B cell (primary cell): ENCODE results near the gene MAP1S. TPM values are rescaled to one million over a fixed set of nuclear protein-coding genes. Genes with fewer than 3 reads are reported as not detected.

Source experiments
- ATAC-seq: fragments of 200-7000 bp; cut with Tn5 transposase; one replicate; pipeline ENCODE4 v1.10.0; 2021; ENCODE audit warnings: low read depth, mild to moderate bottlenecking, moderate number of reproducible peaks, moderate library complexity
- CTCF ChIA-PET: fragments of 350-600 bp; sonication (Branson Sonifier 250); formaldehyde crosslinking; loops from one replicate; lab custom pipeline; 2021; ENCODE audit warnings: antibody characterized with exemption, inconsistent platforms; lab: Charles Lee
- POLR2A ChIA-PET: fragments of 350-600 bp; sonication (Branson Sonifier 250); formaldehyde crosslinking; loops from one replicate; lab custom pipeline; 2021; ENCODE audit warnings: antibody characterized with exemption; lab: Charles Lee
- DNase-seq: peaks from one replicate; pipeline ENCODE4 v3.0.0; 2013
- H2AFZ ChIP-seq: 2 replicates; pipeline ENCODE4 v1.6.1; 2012; ENCODE audit warnings: mild to moderate bottlenecking, low read depth, low read length; ENCODE audit not compliant: insufficient read depth, poor library complexity, severe bottlenecking
- H3K27ac ChIP-seq, 2 donors: 1 replicate in 1 of 2; 2 replicates in 1 of 2; pipeline ENCODE4 v1.5.1; 2012 to 2013; ENCODE audit warnings: low read length in 2 of 2, mild to moderate bottlenecking in 2 of 2, moderate library complexity in 1 of 2
- H3K27me3 ChIP-seq, 4 experiments: fragments of 200-600 bp in 1 of 4; sonication (generic) in 1 of 4; replicated peaks in 1 of 4; 1 replicate in 2 of 4; 2 replicates in 2 of 4; pipeline versions ENCODE4 v1.6.1 to v1.7.0; 2013 to 2016; ENCODE audit warnings: low read length in 3 of 4, mild to moderate bottlenecking in 2 of 4, mixed read lengths in 1 of 4, moderate library complexity in 1 of 4; ENCODE audit not compliant: insufficient read depth in 4 of 4, control insufficient read depth in 3 of 4; ENCODE audit errors: control extremely low read depth in 1 of 4
- H3K36me3 ChIP-seq, 2 experiments: replicated peaks in 1 of 2; 1 replicate in 1 of 2; 2 replicates in 1 of 2; pipeline versions ENCODE4 v1.6.1 to v1.7.1; 2013; ENCODE audit warnings: low read length in 1 of 2; ENCODE audit not compliant: insufficient read depth in 2 of 2, control insufficient read depth in 1 of 2; ENCODE audit errors: control extremely low read depth in 1 of 2, extremely low read depth in 1 of 2
- H3K4me1 ChIP-seq, 2 donors: fragments of 200-600 bp in 1 of 2; sonication (generic) in 1 of 2; 1 replicate in 1 of 2; 2 replicates in 1 of 2; pipeline versions ENCODE4 v1.5.1 to v1.6.1; 2013 to 2017; ENCODE audit warnings: low read length in 2 of 2; ENCODE audit not compliant: control insufficient read depth in 2 of 2, insufficient read depth in 2 of 2
- H3K4me2 ChIP-seq: replicated peaks from 2 replicates; pipeline ENCODE3; 2012; ENCODE audit warnings: mild to moderate bottlenecking, low read depth, low read length; ENCODE audit not compliant: poor library complexity, severe bottlenecking
- H3K4me3 ChIP-seq, 5 experiments: fragments of 200-600 bp in 1 of 5; sonication (generic) in 1 of 5; 1 replicate in 3 of 5; 2 replicates in 2 of 5; pipeline versions ENCODE4 v1.5.1 to v1.7.0; 2011 to 2016; ENCODE audit warnings: low read length in 4 of 5, mild to moderate bottlenecking in 4 of 5, low read depth in 2 of 5, control low read depth in 1 of 5, moderate library complexity in 1 of 5; ENCODE audit not compliant: insufficient read depth in 1 of 5; ENCODE audit errors: control extremely low read depth in 1 of 5, extremely low read depth in 1 of 5
- H3K79me2 ChIP-seq: fragments of 200-600 bp; sonication (generic); one replicate; pipeline ENCODE4 v1.6.0; 2016; ENCODE audit warnings: low read length; ENCODE audit not compliant: control insufficient read depth, insufficient read depth
- H3K9ac ChIP-seq: fragments of 200-600 bp; sonication (generic); 2 replicates; pipeline ENCODE4 v1.6.1; 2017; ENCODE audit warnings: mild to moderate bottlenecking, low read length, moderate library complexity
- H3K9me3 ChIP-seq, 3 donors: one replicate each; pipeline versions ENCODE4 v1.6.1 to v1.7.1; 2013; ENCODE audit warnings: low read length in 2 of 3; ENCODE audit not compliant: control insufficient read depth in 2 of 3, insufficient read depth in 1 of 3; ENCODE audit errors: control extremely low read depth in 1 of 3
- H4K20me1 ChIP-seq: 2 replicates; pipeline ENCODE4 v1.6.0; 2012; ENCODE audit warnings: mild to moderate bottlenecking, low read length; ENCODE audit not compliant: insufficient read depth, control insufficient read depth, poor library complexity, severe bottlenecking
- H3K27ac Mint-ChIP-seq: one replicate; pipeline ENCODE4 v1.8.0; 2021; ENCODE audit warnings: mixed read lengths
- H3K27me3 Mint-ChIP-seq: one replicate; pipeline ENCODE4 v1.8.0; 2021; ENCODE audit warnings: mixed read lengths
- H3K4me1 Mint-ChIP-seq: one replicate; pipeline ENCODE4 v1.8.0; 2021; ENCODE audit warnings: mixed read lengths
- H3K4me3 Mint-ChIP-seq: one replicate; pipeline ENCODE4 v1.8.0; 2021; ENCODE audit warnings: mixed read lengths
- H3K9me3 Mint-ChIP-seq: one replicate; pipeline ENCODE4 v1.8.0; 2022; ENCODE audit warnings: mixed read lengths; ENCODE audit not compliant: insufficient read depth
- EZH2 ChIP-seq: IDR thresholded peaks from 2 replicates; pipeline ENCODE4 v1.6.1; 2012; ENCODE audit warnings: borderline replicate concordance, low read depth, mild to moderate bottlenecking, moderate library complexity, low read length; ENCODE audit not compliant: insufficient read depth, poor library complexity, severe bottlenecking
- WGBS: methylation state at CpG from one replicate; pipeline ENCODE4 v1.1.5; 2013; ENCODE audit warnings: missing lambda C conversion rate; ENCODE audit not compliant: insufficient coverage; 5-methylcytosine and 5-hydroxymethylcytosine counted together
- intact Hi-C: fragments of 100-400 bp; cut with micrococcal nuclease; formaldehyde crosslinking; loops from one replicate; pipeline ENCODE4 v1.10.0; 2022
- polyA plus RNA-seq: library from polyadenylated mRNA; depleted of rRNA; stranded (reverse); fragments of >200 nt; gene quantifications from 2 replicates; pipeline ENCODE4 v1.2.3, GENCODE V29; 2012
- total RNA-seq, 2 donors: library from RNA; stranded (reverse); fragments of 120-200 nt in 1 of 2; gene quantifications; 1 replicate in 1 of 2; 2 replicates in 1 of 2; pipeline versions ENCODE4 v1.2.3 to v1.2.4, GENCODE V29; 2013 to 2022
- TF ChIP-seq, protein P1 (sequence below): fragments of 200-600 bp; IDR thresholded peaks from one replicate; pipeline ENCODE4 v1.8.0; 2022; ENCODE audit warnings: antibody characterized with exemption, mild to moderate bottlenecking

Gene MAP1S
- total and polyA plus RNA-seq, 2 donors (not counting 1 experiment from before 2014, with no cell fraction given), result 38.2 to 83.0 TPM

DNA sequence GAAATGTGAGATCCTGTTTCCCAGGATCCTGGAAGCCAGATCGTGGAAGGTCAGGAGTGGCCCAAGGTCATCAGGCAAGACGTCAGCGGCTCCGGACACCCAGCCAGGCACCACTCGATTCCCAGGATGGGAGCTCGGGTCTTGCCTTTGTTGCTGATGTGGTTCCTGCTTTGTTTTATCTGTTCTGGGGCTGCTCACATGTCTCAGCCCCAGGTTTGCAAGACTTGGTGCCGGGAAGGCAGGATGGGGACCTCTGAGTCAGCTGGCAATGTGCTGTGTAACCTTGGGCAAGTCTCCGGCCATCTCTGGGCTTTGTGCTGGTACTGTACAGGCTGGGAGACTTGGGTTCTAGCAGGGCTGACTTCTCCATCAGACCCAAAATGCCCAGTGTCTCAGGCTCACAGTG, 30.6 kb downstream of the MAP1S start:
- H3K4me1 Mint-ChIP-seq, result peaks cover 62% of the 10 kb centered on the region
- peak; percentile 27 for DNase-seq
- ATAC-seq, result no peak
- H3K9me3 Mint-ChIP-seq, result no peaks in the 10 kb centered on the region
- Histone ChIP-seq H3K9ac (peak overlapping the region; percentile 14), H3K27me3 (no peaks in the 10 kb centered on the region), H3K4me3 (peak overlapping the region in 2 of 5 experiments; percentile 14 to 73), H3K27ac (peak overlapping the region; percentile 96 to 99), H4K20me1 (peaks cover under 1% of the 10 kb centered on the region), H2AFZ (no peak overlapping the region), H3K4me2 (peak overlapping the region; percentile 88), H3K79me2 (peaks cover 73% of the 10 kb centered on the region), H3K9me3 (peaks cover 0 to 3% (median 0%) of the 10 kb centered on the region in 3 donors), H3K36me3 (peaks cover 0 to 8% of the 10 kb centered on the region in 2 experiments), H3K4me1 (peaks cover 57 to 79% of the 10 kb centered on the region in 2 donors)
- ChIA-PET CTCF (interaction anchor here (1.1 to 11.3 kb wide), 4 partner anchors 10 to 193 kb away, joined by 3 to 122 read pairs (median 6); no protein-coding TSS in a partner anchor), POLR2A (interaction anchor here (0.6 to 2.9 kb wide), 5 partner anchors 11 to 33 kb away, joined by 3 to 12 read pairs (median 4); partner anchors contain the start of gene MAP1S)
- peak overlapping the region; percentile 89 for H3K4me3 Mint-ChIP-seq
- no peak for TF ChIP-seq EZH2
- TF ChIP-seq, protein P1, sequence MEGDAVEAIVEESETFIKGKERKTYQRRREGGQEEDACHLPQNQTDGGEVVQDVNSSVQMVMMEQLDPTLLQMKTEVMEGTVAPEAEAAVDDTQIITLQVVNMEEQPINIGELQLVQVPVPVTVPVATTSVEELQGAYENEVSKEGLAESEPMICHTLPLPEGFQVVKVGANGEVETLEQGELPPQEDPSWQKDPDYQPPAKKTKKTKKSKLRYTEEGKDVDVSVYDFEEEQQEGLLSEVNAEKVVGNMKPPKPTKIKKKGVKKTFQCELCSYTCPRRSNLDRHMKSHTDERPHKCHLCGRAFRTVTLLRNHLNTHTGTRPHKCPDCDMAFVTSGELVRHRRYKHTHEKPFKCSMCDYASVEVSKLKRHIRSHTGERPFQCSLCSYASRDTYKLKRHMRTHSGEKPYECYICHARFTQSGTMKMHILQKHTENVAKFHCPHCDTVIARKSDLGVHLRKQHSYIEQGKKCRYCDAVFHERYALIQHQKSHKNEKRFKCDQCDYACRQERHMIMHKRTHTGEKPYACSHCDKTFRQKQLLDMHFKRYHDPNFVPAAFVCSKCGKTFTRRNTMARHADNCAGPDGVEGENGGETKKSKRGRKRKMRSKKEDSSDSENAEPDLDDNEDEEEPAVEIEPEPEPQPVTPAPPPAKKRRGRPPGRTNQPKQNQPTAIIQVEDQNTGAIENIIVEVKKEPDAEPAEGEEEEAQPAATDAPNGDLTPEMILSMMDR, result no peak
- intact Hi-C loops, result loop anchor here (2.0 to 10.0 kb wide), 5 partner anchors 48 to 445 kb away; partner anchors contain the start of genes MPV17L2 and RPL18A
- 90% methylated on average over 8 of the region's 8 CpGs for WGBS
- H3K27ac Mint-ChIP-seq, result peak overlapping the region; percentile 90
- no peaks in the 10 kb centered on the region for H3K27me3 Mint-ChIP-seq
